ENCODE results near the gene AS3MT. TPM values are rescaled to one million over a fixed set of nuclear protein-coding genes. Genes with fewer than 3 reads are reported as not detected.
A peak's percentile ranks its signal among the peaks of the same experiment; 100 is the strongest.

Gene AS3MT
- total and polyA plus RNA-seq, 11 donors: 5.2 to 42.2 (median 15.8) TPM

- no peak for ATAC-seq
- peak overlapping the region in 1 of 12 donors; percentile 20 for H3K27ac ChIP-seq
- 73 to 76% (median 75%) methylated on average over 3 of the region's 3 CpGs for WGBS, 4 donors
Observed at GRCh38 chr10:102856758-102857424, 12.4 kb upstream of the AS3MT start.

DNA sequence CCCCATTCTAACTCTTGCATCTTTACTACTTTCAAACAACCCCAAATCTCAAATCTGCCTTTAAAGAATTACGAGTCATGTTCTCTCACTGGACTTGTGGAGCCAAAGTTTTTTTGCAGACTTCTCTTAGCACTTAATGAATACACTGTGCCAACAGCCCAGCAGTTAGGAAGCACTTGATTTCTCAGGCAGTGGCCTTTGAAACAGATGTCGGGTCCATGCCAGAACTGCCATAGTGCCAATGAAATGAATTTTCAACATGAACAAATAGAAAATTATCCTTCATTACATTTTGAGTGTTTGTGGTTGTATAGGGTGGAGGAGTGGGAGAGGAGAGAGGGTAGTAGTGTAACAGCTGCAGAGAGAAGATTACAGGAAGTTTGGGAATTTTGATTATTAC lies 9.4 kb upstream of the AS3MT start:
- TF ChIP-seq POLR2A (IDR thresholded peaks at IDR 0.05): no peak
- TF ChIP-seq, protein P1, sequence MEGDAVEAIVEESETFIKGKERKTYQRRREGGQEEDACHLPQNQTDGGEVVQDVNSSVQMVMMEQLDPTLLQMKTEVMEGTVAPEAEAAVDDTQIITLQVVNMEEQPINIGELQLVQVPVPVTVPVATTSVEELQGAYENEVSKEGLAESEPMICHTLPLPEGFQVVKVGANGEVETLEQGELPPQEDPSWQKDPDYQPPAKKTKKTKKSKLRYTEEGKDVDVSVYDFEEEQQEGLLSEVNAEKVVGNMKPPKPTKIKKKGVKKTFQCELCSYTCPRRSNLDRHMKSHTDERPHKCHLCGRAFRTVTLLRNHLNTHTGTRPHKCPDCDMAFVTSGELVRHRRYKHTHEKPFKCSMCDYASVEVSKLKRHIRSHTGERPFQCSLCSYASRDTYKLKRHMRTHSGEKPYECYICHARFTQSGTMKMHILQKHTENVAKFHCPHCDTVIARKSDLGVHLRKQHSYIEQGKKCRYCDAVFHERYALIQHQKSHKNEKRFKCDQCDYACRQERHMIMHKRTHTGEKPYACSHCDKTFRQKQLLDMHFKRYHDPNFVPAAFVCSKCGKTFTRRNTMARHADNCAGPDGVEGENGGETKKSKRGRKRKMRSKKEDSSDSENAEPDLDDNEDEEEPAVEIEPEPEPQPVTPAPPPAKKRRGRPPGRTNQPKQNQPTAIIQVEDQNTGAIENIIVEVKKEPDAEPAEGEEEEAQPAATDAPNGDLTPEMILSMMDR (IDR thresholded peaks at IDR 0.05): no peak
- no peaks in the 10 kb centered on the region for H3K27me3 ChIP-seq
- no peaks in the 10 kb centered on the region for H3K9me3 ChIP-seq
- intact Hi-C loops (cut with DNase I): no loop called here
- H3K27ac ChIP-seq: peak overlapping the region in 3 of 12 donors; percentile 6 to 55 (median 15)
- H3K4me3 ChIP-seq: no peak overlapping the region
- ATAC-seq: peak in 3 of 4 donors; percentile 41 to 54 (median 50)
- no peak for DNase-seq
- WGBS, 4 donors: 43 to 50% (median 47%) methylated on average over 2 of the region's 2 CpGs
- peaks cover 0 to 35% (median 15%) of the 10 kb centered on the region in 12 donors for H3K4me1 ChIP-seq
- H3K36me3 ChIP-seq: peaks cover 0 to 48% (median 43%) of the 10 kb centered on the region in 9 donors

More at GRCh38 chr10:102856758-102857424, 12.4 kb upstream of the AS3MT start:
- no peak for DNase-seq
- H3K4me1 ChIP-seq: peaks cover 0 to 44% (median 22%) of the 10 kb centered on the region in 12 donors
- H3K9me3 ChIP-seq: no peaks in the 10 kb centered on the region
- intact Hi-C loops (cut with DNase I): no loop called here
- no peak for TF ChIP-seq POLR2A (IDR thresholded peaks at IDR 0.05)
- TF ChIP-seq, protein P1 (IDR thresholded peaks at IDR 0.05): no peak
- no peaks in the 10 kb centered on the region for H3K27me3 ChIP-seq
- H3K4me3 ChIP-seq: no peak overlapping the region
- H3K36me3 ChIP-seq: peaks cover 0 to 19% (median 16%) of the 10 kb centered on the region in 9 donors

GRCh38 chr10:102863660-102864059 lies 5.6 kb upstream of the AS3MT start:
- ATAC-seq (no peak), DNase-seq (no peak)
- Histone ChIP-seq H3K36me3 (peaks cover 0 to 59% (median 46%) of the 10 kb centered on the region in 9 donors), H3K27me3 (no peaks in the 10 kb centered on the region), H3K27ac (peak overlapping the region in 1 of 12 donors; percentile 21), H3K4me1 (peaks cover 0 to 14% (median 0%) of the 10 kb centered on the region in 12 donors), H3K9me3 (no peaks in the 10 kb centered on the region), H3K4me3 (no peak overlapping the region)
- WGBS, 4 donors: 35 to 45% (median 41%) methylated on average over 2 of the region's 2 CpGs
- intact Hi-C loops (cut with DNase I): no loop called here
- TF ChIP-seq, protein P1 (IDR thresholded peaks at IDR 0.05): no peak
- no peak for TF ChIP-seq POLR2A (IDR thresholded peaks at IDR 0.05)

- Histone ChIP-seq H3K4me1 (peaks cover 0 to 21% (median 8%) of the 10 kb centered on the region in 12 donors), H3K27ac (no peak overlapping the region), H3K9me3 (no peaks in the 10 kb centered on the region), H3K27me3 (peaks cover 0 to 10% (median 0%) of the 10 kb centered on the region in 9 donors), H3K4me3 (no peak overlapping the region), H3K36me3 (peaks cover 0 to 52% (median 41%) of the 10 kb centered on the region in 9 donors)
- DNase-seq (no peak), ATAC-seq (no peak)
- intact Hi-C loops (cut with DNase I): loop anchor here in 1 of 10 donors (5.0 kb wide), 1 partner anchor 37 kb away; no protein-coding TSS in a partner anchor
- TF ChIP-seq, protein P1 (IDR thresholded peaks at IDR 0.05): no peak
- no peak for TF ChIP-seq POLR2A (IDR thresholded peaks at IDR 0.05)
- 92 to 97% (median 96%) methylated on average over 3 of the region's 3 CpGs for WGBS, 4 donors
Observed at GRCh38 chr10:102865620-102866019, 3.6 kb upstream of the AS3MT start.

Data from heart left ventricle (tissue), 16 donors.